Left ventricle myocardium inferior (tissue), 1 donor: ENCODE measurements around the gene SLC6A17. TPM values are rescaled to one million over a fixed set of nuclear protein-coding genes. Genes with fewer than 3 reads are reported as not detected.

Experiments
- DNase-seq: peaks from one replicate; pipeline ENCODE4 v3.0.0-alpha.2; 2020
- H3K27ac ChIP-seq: fragments of 200-600 bp; replicated peaks from 2 replicates; pipeline ENCODE4 v1.8.0; 2021
- H3K27me3 ChIP-seq: fragments of 200-600 bp; 2 replicates; pipeline ENCODE4 v1.8.0; 2021; ENCODE audit warnings: low read depth
- H3K36me3 ChIP-seq: fragments of 200-600 bp; 2 replicates; pipeline ENCODE4 v1.8.0; 2021
- H3K4me1 ChIP-seq: fragments of 200-600 bp; 2 replicates; pipeline ENCODE4 v1.8.0; 2021
- H3K4me3 ChIP-seq: fragments of 200-600 bp; 2 replicates; pipeline ENCODE4 v1.8.0; 2021; ENCODE audit warnings: mild to moderate bottlenecking, moderate library complexity
- H3K9me3 ChIP-seq: fragments of 200-600 bp; replicated peaks from 2 replicates; pipeline ENCODE4 v1.8.0; 2021
- intact Hi-C: fragments of 100-400 bp; cut with micrococcal nuclease; formaldehyde crosslinking; loops from one replicate; pipeline ENCODE4 v1.11.0; 2022
- total RNA-seq: library from RNA; stranded (reverse); fragmentation: NEBNext Ultra II Directional; extraction: Animal tissue kit (Norgen Biotek cat#: 25700); gene quantifications from one replicate; pipeline ENCODE4 v1.2.1, GENCODE V29; 2021
- TF ChIP-seq, protein P1 (sequence below): fragments of 200-600 bp; IDR thresholded peaks from 2 replicates; pipeline ENCODE4 v1.8.0; 2021; ENCODE audit warnings: antibody characterized with exemption, mild to moderate bottlenecking, borderline replicate concordance
- donor health status: DM: no; HTN: yes; CAD: no; lungs with severe emphysema.

SLC6A17 gene
- total RNA-seq, 1 donor from 2014 or later = not detected

DNA sequence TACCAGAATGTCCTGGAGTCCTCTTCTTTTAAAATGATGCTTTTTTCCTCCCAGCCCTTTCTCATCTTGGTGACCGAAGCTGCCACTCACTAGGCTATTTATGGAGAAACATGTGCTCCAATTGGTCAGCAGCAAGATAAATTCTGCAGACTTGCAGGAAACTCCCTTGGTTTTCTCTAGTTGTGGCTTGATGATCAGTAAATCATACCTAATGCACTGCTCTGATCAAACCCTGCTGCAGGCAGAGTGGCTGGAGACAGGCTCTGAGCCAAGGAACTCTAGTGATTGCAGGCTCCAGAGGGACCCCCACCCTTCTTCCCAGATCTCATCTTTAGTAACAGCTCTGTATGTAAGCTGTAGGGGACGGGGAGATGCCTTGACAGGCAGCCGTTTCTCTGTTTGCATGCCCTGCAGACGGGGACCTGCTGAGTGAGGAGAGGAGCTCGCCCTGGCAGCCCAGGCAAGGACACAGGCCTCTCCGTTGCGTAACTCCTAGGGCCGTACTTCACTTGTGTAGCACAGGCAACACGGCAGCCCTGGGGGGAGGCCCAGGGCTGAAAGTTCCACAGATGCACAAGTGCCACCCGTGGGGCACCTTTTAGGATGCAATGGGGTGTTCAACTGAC lies 14.5 kb downstream of the SLC6A17 start:
- no peak for DNase-seq
- H3K4me1 ChIP-seq = no peaks in the 10 kb centered on the region
- H3K9me3 ChIP-seq = no peaks in the 10 kb centered on the region
- H3K27ac ChIP-seq = no peak overlapping the region
- H3K27me3 ChIP-seq = peaks cover 17% of the 10 kb centered on the region
- no peak overlapping the region for H3K4me3 ChIP-seq
- intact Hi-C loops = no loop called here
- TF ChIP-seq, protein P1, sequence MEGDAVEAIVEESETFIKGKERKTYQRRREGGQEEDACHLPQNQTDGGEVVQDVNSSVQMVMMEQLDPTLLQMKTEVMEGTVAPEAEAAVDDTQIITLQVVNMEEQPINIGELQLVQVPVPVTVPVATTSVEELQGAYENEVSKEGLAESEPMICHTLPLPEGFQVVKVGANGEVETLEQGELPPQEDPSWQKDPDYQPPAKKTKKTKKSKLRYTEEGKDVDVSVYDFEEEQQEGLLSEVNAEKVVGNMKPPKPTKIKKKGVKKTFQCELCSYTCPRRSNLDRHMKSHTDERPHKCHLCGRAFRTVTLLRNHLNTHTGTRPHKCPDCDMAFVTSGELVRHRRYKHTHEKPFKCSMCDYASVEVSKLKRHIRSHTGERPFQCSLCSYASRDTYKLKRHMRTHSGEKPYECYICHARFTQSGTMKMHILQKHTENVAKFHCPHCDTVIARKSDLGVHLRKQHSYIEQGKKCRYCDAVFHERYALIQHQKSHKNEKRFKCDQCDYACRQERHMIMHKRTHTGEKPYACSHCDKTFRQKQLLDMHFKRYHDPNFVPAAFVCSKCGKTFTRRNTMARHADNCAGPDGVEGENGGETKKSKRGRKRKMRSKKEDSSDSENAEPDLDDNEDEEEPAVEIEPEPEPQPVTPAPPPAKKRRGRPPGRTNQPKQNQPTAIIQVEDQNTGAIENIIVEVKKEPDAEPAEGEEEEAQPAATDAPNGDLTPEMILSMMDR = no peak
- H3K36me3 ChIP-seq = no peaks in the 10 kb centered on the region

- Histone ChIP-seq H3K4me3 (no peak overlapping the region), H3K27ac (no peak overlapping the region), H3K4me1 (no peaks in the 10 kb centered on the region), H3K36me3 (no peaks in the 10 kb centered on the region), H3K27me3 (peaks cover 10% of the 10 kb centered on the region), H3K9me3 (no peaks in the 10 kb centered on the region)
- intact Hi-C loops = no loop called here
- TF ChIP-seq, protein P1 = no peak
- DNase-seq = no peak
Observed at GRCh38 chr1:110165761-110166231, 15.5 kb downstream of the SLC6A17 start.

GRCh38 chr1:110166861-110167260 lies 16.6 kb downstream of the SLC6A17 start:
- no peak overlapping the region for H3K4me3 ChIP-seq
- no peak for DNase-seq
- no peaks in the 10 kb centered on the region for H3K9me3 ChIP-seq
- no peaks in the 10 kb centered on the region for H3K36me3 ChIP-seq
- intact Hi-C loops = no loop called here
- peaks cover 5% of the 10 kb centered on the region for H3K27me3 ChIP-seq
- no peaks in the 10 kb centered on the region for H3K4me1 ChIP-seq
- TF ChIP-seq, protein P1 = no peak
- H3K27ac ChIP-seq = no peak overlapping the region

DNA sequence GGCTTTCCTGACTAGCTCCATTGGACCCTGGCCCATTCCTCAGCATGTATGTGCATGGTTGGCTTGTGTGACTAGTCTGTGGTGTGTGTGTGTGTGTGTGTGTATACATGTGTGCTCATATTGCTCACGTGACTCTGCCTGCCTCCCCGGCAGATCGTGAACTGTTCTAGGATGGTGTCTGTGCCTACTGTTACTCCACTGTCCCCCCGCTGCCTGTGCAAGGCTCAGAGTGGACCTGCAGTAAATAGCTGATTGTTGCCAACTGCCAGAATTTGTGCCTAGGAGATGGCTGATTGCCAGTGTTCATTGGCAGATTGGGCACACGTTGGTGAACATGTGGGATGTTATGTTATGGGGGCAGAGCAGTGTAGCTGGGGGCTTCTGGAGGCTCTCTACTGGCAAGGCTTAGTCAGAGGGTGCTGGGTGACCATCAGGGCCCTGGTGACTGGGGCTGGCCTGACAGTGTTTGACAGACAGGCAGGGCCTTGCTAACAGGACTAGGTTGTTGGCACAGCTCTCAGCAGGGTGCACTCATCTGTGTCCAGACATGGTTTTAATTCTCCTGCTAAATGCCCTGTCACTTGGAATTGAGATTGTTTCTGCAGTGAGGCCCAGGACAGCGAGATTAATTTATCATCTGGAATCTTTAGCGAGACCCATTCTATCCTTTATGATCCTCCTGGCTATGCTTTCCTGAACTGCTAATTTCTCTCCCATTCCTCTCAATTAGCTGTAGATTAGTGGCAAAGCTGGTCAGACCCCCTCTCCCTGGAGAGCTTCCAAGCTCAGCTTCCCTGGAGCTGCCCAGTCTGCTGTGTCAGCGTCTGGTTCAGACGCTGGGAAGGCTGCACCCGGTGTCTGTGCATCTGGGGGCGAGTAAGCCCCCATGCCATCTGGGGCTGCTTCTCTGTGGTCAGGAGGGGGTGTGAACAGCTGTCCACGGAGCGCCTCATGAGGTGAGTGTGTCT lies 20.8 kb downstream of the SLC6A17 start:
- no peaks in the 10 kb centered on the region for H3K36me3 ChIP-seq
- intact Hi-C loops = no loop called here
- DNase-seq = no peak
- no peak overlapping the region for H3K27ac ChIP-seq
- no peak overlapping the region for H3K4me3 ChIP-seq
- H3K9me3 ChIP-seq = no peaks in the 10 kb centered on the region
- H3K4me1 ChIP-seq = peaks cover 2% of the 10 kb centered on the region
- peaks cover 11% of the 10 kb centered on the region for H3K27me3 ChIP-seq
- TF ChIP-seq, protein P1 = no peak

GRCh38 chr1:110172001-110172400 lies 21.7 kb downstream of the SLC6A17 start:
- H3K27me3 ChIP-seq = peaks cover 11% of the 10 kb centered on the region
- no peaks in the 10 kb centered on the region for H3K36me3 ChIP-seq
- peaks cover 5% of the 10 kb centered on the region for H3K4me1 ChIP-seq
- intact Hi-C loops = no loop called here
- DNase-seq = no peak
- H3K27ac ChIP-seq = no peak overlapping the region
- H3K9me3 ChIP-seq = no peaks in the 10 kb centered on the region
- H3K4me3 ChIP-seq = no peak overlapping the region
- TF ChIP-seq, protein P1 = no peak
